NCI-H69 (cell line): Measurements from ENCODE around the gene NAGLU.

ENCODE experiments used
- DNase-seq: peaks from one replicate; lab custom pipeline; 2025; lab: John Stamatoyannopoulos, UW

NAGLU gene

DNA sequence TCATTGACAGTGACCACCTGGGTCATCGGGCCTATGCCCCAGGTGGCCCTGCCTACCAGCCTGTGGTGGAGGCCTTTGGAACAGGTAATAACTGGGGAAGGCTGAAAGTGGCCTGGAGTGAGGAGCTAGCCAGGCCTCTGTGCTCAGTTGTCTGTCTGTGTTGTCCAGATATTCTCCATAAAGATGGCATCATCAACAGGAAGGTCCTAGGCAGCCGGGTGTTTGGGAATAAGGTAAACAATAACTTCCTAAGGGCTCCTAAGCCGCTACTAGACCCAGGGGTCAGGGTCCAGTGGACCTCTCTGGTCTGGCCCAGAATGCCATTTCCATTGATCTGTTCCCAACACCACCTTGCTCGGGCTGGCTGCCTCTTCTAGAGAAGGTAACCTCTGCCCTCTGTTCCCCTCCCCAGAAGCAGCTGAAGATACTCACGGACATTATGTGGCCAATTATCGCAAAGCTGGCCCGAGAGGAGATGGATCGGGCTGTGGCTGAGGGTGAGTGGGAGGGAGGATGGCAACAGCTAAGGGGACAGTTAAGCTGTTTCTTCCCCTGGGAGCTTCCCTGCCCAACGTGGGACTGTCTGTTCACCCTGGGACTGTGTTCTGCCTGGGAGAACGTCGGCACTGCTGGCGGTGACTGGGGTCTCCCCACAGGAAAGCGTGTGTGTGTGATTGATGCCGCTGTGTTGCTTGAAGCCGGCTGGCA is 28.9 kb downstream of the NAGLU start:
- no peak for DNase-seq

DNA sequence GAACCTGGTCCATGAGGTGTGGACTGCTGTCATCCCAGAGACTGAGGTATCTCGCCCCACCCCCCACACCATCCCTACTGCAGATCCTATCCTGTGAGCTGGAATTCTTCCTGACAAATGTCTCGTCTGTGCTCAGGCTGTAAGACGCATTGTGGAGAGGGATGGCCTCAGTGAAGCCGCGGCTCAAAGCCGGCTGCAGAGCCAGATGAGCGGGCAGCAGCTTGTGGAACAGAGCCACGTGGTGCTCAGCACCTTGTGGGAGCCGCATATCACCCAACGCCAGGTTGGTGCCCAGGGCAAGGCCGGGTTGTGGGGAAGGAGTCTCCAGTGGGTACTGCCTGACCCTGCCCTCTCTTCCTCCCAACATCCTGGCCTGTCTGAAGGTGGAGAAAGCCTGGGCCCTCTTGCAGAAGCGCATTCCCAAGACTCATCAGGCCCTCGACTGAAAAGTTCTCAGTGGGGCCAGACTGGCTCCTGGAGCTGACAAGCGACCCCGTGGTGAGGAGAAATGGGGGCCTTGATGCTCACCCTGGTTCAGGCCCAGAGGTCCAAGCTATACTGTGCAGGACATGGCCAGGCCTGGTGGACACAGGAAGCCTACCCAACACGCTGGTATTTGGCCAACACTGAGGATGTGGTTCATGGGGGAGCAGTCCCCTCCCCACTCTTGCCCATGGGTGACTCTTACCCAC is 29.6 kb downstream of the NAGLU start:
- no peak for DNase-seq

DNA sequence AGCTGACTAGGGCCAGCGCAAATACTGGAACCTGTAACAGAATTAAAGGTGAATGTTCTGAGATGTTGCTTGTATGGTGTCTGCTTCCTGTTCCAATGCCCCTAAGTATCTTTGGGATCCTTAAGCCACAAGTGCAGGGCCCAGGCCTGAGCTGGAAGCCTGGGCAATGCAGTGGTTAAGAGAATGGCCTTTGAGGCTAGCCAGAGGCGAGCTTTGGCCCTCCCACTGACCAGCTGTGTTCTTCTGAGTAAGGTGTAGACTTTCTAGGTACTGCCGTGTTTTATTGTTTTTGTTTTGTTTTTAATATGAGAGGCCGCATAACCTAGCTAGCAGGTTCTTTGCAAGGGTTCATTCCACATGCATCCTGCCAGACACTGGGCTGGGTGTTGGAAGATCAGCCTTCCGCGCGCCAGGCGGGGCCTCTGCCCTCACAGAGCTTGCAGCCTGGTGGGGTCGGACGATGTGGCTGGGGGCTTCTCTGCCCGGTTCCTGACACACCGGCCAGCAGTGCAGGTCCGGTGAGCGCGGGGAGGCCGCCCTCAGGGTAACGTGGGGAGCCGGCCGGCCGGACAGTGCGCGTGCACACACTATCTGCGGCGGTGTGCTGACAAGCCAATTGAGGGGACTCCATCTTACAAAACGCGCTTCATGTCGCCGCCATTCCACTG is 30.3 kb downstream of the NAGLU start:
- DNase-seq, result no peak

DNA sequence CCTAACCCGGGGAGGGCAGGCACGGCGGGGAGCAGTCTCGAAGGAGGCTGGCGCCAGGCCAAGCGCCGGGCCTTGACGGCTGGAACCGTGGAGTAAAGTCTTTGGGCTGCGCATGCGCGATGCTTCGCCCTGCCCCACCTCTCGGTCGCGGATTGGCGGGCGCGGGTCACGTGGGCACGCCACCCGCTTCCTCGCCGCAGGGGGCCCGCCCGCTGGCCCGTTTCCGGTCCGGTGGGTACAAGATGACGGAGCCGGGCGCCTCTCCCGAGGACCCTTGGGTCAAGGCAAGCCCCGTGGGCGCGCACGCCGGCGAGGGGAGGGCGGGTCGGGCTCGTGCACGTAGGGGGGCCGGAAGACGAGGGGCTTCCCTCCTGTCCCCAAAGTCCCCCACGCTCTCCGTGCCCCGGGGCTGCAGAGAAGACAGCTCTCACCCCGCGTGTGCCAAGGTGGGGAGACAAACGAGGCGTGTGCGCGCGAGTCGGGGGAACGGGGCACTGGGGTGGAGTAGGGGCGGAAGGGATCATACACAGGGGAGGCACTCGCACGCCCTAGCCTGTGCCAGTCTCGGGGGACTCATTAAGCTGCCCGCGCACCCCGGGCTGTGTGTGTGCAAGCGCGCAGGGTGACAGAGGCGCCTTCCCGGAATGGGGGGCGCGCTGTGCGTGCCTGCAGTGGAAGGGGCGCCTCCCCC is 31.0 kb downstream of the NAGLU start, which contains the start of gene MLX:
TSS of gene MLX (plus strand) at position 218 of the 691 bp plus-strand sequence. CDS start at position 243, 25 bp downstream.
- DNase-seq, result peak; percentile 98

DNA sequence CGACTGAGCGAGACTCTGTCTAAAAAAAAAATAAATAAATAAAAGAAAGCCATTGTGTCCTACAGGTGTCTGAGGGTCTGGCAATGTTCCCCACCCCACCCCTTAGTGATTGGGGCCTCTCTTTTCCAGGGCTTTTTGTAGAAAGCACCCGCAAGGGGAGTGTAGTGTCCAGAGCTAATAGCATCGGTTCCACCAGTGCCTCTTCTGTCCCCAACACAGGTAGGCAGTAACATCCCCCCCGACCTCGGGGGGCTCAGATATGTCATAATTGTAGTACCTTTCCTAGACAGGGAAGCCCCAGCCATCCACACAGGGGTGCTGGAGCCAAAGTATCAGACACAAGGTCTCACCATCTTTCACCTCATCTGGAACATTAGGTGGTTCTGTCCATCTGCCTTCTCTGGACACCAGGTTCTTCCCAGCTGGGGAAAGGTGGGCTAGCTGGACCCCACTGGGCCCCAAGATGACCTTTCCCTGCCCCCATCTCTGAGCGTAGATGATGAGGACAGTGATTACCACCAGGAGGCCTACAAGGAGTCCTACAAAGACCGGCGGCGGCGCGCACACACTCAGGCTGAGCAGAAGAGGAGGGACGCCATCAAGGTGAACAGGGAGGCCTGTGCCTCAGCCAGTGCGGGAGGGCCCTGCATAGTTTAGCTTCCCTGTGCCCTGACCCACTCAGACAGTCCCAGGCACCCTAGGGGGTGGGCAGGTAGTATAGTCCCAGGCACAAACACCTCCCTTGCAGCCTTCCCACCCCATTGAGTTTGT is 32.5 kb downstream of the NAGLU start:
- no peak for DNase-seq

DNA sequence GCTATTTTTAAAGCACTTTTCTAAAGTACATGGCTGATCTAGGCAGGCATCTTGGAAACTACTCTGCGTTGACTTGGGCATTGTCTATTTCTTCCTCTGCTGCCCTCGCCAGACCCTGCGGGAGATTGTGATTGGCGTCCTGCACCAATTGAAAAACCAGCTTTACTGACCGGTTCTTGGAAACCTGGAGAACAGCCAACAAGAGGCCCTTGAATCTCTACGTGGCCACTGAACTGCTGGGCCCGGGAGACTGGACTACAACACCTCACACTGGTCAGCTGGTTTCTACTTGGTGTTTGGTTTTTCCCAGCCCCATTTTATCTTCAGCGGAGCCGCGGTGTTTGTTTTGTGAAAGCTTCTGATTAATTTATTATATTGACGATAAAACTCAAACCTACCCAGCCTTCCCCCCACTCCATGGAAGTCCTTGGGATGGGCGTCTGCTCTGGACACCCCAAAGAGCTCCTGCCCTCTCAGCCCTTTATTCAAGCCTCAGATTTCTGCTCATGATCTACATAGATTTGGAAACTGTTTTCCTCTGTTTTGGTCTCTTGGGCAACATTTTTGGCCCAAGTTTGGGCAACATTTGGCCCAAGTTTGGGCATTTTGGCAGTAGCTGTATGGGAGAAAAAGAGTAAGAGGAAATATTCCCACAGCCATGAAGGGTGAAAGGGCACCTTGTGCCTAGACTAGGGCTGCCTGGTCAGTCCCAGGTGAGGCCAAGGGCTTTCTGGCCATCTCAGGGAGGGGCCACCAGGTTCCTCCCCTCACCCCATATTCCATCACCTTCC is 35.6 kb downstream of the NAGLU start:
- no peak for DNase-seq

DNA sequence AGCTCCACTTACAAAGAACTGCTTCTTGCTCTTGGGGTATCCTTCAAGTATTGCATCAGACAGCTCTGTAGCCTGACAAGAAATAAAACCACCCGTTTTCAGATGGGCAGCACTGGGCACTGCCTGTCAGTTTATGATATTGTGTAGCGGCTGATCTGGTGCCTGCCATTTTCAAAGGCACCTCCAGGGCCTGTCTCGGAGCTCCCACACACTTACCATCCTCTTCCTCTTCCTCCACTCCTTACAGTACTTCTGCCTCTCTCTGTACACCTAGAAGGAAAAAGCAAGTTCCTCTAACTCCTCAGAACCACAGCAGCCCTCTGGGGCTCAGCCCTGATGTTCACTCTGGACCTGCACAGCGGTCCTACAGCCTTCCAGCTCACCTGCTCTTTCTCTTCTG is 37.1 kb downstream of the NAGLU start:
- no peak for DNase-seq

DNA sequence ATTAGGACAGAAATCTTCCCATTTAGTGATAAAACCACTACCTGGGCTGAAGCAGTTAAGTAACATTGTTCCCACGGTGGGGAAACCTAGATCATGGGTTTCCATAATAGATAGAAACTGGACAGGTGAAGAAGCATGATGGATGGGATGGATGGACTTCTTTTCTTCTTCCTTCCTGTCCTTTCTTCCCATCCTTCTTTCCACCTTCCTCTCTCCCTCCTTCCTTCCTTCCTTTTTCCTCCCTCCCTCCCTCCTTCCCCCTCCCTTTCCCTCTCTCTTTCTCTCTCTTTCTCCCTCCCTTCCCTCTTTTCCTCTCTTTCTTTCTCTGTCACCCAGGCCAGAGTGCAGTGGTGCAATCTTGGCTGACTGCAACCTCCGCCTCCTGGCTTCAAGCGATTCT is 38.4 kb downstream of the NAGLU start:
- DNase-seq, result no peak

DNA sequence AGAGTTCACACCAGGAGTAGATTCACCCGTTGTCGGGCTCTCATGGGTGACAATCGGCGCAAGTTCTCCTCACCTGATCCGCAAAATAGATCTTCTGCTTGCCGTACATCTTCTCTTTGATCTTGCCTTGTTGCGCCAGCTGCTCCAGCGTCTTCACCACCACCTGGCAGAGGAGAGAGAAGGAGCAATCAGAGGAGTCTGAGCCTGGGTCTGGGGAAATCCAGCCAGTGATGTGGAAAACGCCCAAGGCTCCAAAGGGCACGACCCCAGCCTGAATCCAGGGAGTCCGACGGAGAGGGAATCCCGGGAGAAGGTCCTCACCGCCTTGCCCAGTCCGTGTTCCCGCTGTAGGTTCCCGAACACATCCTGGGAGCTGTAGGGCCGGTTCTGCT is 41.1 kb downstream of the NAGLU start:
- peak; percentile 67 for DNase-seq

DNA sequence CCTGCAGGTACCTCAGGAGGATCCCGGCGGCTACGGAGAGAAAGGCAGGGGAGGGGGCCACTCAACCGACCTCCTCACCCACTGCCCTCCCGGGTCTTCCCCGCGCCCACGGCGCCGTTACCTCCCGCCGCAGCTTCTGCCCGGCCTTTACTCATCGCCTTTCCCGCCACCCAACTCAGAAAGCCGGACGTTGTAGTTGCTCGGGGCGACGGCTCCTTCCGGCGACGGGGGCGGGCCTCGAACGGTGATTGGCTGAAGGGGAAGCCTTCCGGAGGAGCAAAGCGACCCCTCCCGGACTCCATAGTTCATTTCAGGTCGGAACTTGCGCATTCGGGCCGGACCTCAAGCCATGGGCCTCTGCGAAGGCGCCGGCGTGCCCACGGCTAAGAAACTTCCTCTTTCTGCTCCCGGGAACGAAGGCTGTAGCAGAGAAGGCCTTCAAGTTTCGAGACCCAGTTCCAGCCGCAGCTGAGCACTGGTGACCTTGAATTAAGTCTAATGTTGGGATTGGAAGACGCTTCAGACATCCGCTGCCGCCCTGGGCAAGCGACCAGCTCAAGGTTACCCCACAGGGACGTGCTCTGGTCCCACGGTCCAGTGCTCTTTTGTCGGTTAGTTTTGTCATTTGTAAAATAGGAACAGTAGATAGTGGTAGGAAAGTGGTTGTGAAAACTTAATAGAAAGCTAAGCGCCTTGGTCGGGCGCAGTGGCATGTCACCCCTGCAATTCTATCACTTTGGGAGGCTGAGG is 41.7 kb downstream of the NAGLU start, which contains the start of gene PSMC3IP:
TSS of gene PSMC3IP (minus strand) at position 198 of the 750 bp plus-strand sequence. CDS start at position 155, 43 bp downstream.
- peak; percentile 98 for DNase-seq

DNA sequence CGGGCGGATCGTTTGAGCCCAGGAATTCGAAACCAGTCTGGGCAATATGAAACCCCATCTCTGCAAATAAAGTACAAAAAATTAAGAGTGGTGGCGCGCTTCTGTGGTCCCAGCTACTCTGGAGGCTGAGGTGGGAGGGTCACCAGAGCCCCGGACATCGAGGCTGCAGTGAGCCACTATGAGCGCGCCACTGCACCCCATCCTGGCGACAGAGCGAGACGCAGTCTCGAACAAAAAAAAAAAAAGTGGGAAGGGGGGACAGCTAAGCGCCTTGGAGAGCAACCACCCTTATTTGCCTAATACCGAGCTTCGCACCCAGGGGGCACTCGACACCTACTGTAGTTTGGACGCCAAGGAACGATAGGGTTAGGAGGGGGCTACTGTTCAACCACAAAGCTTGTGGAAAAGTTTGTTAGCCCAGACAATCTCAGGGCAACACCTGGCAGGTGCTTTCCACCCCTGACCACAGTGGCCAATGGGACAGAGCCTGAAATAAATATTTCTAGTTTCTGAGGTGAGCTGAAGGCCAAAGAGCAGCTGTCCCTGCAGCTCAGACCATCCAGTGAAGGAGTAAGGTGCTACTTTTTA is 42.3 kb downstream of the NAGLU start:
- peak; percentile 89 for DNase-seq

DNA sequence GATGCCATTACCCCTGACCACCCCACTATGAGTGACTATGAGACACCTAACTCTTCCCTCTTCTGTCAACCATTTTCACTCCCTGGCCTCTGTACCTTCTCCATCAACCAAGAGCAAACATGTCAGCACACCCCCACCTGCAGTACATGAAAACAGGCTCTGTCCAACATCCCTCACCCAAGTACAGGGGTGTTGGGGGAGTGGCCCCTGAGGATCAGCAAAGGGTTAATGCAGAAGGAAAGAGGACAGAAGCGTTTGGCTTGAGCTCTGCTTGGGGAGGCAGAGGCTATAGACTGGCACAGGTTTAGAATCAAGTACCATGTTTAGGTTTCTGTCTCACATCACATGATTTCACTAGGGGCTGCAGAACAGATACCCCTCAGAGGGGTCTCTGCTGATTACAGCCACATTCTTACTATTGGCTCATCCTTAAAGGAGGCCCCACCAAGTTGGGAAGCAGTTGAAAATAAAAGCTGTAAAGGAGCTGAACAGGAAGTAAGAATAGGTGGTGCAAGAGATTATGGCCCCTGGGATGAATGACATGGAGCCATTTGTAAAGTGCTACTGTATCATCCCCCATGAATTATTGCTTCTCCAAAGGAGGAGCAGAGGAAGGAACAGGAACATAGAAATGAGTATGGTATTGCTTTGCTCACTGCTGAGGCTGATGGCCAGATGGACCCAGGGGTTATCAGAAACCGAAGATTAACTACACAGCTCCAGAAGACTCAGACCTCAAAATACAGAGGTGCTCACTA is 43.9 kb downstream of the NAGLU start:
- DNase-seq, result no peak

DNA sequence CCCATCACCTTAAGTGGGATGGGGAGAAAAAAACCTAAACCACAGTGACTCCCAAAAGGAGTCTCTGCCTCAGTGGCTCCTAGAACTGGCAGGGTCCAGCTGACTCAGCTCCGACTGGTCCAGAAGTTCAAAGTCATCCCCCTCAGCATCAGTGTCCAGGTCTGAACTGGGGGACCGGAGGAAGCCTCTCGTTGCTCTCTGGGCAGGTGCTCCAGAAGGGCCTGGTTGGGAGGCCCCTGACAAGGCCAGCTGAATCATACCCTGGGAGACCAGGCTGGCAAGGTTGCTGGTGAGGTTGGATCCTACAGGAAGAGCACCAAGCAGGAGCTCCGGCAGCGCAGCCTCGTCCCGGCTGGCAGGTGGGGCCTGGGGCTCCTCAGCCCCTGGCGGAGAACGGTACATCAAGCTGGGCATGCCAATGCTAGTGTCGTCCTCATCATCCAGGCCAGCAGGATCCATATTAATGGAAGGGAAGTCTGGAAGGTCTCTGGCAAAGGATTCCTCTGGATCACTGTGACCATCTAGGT is 45.8 kb downstream of the NAGLU start:
- DNase-seq, result no peak

DNA sequence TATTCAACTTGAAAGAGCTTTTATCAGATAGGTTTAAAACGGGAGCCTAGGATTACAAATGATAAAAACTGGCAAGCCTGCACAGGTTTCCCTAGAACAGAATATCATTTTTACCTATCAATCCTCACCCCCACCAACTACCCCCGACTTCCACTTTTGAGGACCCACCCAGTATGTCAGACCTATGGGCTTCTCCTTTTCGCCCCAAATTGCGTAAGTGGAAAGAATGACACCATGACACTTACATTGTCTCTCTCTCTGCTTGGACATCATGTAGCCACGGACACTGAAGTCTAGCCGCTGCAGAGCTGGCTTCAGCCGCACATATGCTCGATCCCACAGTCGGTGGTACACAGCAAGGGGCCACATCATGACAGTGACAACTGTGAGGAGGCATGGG is 48.8 kb downstream of the NAGLU start:
- no peak for DNase-seq

DNA sequence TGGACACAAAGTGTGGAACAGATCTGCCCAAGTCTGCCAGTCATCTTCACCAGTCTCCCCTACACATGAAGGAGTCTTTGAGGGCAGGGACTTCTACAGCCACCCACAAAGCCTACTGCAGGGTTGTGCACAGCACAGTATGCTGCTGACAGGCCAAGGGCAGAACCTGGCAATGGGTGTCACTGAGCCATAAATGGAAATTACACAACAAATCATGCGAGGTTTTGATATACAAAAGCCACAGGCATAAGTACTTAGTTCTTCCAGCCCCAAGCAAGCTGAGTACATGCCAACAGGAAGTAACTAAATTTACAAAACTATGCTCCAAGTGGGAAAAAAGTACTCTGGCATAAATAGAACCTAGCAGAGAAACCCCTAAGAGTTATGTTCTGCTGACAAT is 49.3 kb downstream of the NAGLU start:
- DNase-seq, result no peak

DNA sequence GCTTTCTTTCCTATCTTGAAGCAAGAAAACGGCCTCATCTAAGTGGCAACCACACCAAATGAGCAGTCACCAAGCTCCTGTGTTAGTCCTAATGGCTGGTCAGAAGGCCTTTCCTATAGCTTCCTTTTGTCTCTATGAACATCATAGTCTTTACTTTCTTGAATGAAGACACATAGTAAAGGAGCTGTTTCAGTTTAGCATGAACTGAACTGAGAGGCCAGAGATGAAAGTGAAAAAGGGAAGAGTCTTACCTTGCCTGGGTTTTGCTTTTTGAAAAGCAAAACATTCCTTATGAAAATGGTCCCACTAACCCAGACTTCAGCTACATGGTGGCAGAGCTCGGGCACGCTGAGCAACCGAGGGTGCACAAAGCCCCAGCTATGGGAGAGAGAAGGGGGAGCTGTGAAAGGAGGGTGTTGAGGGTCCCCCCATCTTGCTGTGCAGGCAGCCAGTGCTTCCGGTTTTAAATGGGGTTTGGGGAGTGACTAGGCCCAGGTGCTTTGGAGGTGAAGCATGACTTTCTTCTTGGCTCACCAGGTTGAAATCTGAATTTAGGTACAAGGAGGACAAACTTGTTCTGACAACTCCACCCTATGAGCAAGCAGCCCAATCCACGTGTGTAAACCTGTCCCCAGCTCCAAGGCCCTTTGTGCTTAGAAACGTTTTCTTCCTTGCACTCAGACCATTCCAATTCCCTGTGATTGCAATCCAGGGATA is 50.6 kb downstream of the NAGLU start:
- DNase-seq, result no peak

DNA sequence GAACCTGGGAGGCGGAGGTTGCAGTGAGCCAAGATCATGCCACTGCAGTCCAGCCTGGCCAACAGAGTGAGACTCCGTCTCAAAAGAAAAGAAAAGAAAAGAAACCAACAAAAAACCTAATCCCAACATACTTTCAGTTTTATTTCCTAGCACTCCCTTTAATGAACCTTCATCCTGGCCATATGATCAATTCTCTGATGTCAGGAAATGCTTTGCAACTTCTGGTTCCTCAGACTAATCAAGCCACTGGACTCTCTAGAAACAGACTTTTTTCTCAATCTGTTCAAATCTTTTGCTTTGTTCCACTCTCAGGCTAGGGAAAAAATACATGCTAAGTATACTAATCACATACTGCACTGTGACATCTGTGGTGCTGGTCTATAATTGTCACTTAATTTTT is 54.8 kb downstream of the NAGLU start:
- DNase-seq, result no peak

DNA sequence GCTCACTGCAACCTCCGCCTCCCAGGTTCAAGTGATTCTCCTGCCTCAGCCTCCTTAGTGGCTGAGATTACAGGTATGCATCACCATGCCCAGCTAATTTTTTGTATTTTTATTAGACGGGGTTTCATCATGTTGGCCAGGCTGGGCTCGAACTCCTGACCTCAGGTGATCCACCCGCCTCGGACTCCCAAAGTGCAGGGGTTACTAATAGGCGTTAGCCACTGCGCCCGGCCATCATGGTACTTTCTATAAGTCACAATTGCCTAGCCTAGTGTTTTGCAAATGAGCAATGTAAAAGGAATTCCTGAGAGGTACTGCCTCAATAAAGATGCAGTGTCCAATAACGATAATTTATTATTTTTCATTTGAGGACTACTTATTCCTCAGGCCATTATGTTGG is 55.4 kb downstream of the NAGLU start:
- no peak for DNase-seq
